22Rv1 (cell line): ENCODE results near the gene IL1R1.

Experiments used
- H3K27ac ChIP-seq: fragments of 450-650 bp; 2 replicates; pipeline ENCODE4 v1.5.1; 2017
- ZFX ChIP-seq: fragments of 450-650 bp; IDR thresholded peaks from 2 replicates; pipeline ENCODE4 v1.6.1; 2017; ENCODE audit warnings: antibody characterized with exemption, borderline replicate concordance
- TF ChIP-seq, protein P1 (sequence below): fragments of 450-650 bp; IDR thresholded peaks from 2 replicates; pipeline ENCODE4 v1.5.1; 2017; ENCODE audit warnings: mild to moderate bottlenecking

The IL1R1 gene

GRCh38 chr2:102112692-102113665, 29.6 kb upstream of the IL1R1 start:
- TF ChIP-seq, protein P1, sequence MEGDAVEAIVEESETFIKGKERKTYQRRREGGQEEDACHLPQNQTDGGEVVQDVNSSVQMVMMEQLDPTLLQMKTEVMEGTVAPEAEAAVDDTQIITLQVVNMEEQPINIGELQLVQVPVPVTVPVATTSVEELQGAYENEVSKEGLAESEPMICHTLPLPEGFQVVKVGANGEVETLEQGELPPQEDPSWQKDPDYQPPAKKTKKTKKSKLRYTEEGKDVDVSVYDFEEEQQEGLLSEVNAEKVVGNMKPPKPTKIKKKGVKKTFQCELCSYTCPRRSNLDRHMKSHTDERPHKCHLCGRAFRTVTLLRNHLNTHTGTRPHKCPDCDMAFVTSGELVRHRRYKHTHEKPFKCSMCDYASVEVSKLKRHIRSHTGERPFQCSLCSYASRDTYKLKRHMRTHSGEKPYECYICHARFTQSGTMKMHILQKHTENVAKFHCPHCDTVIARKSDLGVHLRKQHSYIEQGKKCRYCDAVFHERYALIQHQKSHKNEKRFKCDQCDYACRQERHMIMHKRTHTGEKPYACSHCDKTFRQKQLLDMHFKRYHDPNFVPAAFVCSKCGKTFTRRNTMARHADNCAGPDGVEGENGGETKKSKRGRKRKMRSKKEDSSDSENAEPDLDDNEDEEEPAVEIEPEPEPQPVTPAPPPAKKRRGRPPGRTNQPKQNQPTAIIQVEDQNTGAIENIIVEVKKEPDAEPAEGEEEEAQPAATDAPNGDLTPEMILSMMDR: no peak
- no peak for TF ChIP-seq ZFX
- H3K27ac ChIP-seq: no peak overlapping the region

DNA sequence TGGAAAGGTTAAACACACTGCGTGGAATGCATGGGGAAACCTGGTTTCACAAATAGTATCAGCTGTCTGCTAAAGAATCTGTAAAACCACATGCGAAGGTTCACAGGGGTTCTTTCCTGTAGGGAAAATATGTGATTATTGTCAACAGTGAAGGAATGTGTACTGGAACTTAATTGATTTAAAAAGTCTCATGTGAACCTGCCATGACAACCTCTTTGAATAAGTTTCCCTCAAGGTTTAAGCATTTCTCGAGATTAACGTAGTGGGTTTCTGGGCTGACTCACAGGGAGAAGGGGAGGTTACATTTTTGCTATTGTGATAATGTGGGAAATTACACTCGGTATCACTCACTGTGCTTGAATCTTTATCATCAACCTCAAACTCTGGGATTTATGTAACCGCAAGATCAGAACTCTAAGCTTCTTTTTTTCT, 28.2 kb upstream of the IL1R1 start:
- no peak overlapping the region for H3K27ac ChIP-seq

GRCh38 chr2:102114851-102115497, 27.6 kb upstream of the IL1R1 start:
- TF ChIP-seq ZFX: no peak
- TF ChIP-seq, protein P1: no peak
- H3K27ac ChIP-seq: 0 out of 2 replicates have a peak overlapping the region, but pooled peaks have one; percentile 10

More for the DNA sequence above, 28.2 kb upstream of the IL1R1 start:
- TF ChIP-seq, protein P1: no peak
- TF ChIP-seq ZFX: no peak

DNA sequence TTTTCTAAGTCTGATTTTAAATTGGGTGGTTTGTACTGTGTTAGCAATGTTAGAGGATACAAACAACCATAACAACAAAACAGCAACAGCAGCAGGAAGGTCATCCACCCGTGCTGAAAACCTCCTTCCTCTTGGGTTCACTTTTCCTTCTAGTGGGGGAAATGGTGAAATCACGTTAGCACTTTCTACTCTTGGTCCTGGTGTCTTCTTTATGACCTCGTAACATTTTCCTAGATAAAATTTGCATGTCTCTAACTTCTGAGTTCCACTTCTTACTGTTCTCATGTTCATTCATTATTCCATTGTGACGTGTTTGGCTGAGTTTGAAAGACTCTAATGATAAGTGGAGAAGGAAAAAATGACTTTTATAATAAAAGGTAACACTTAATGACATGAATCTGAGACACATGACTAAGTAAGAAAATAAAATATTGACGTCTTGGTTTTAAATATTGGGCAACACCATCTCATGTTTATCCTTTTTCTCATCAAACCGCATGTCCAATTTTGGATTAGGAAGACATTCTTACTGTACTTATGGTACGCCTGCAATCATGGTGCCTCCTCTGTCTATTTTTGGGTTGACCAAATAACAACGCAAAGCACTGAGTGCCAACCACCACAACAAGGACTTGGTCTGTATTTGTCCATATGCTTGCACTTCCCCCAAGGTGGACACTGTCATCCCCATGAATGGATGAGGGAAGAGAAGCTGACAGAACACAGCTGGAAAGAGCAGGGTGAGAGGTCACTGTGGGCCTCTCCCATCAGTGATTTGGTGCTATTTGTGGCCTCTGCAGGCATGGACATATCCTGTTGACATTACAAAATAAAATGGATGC, 25.7 kb upstream of the IL1R1 start:
- H3K27ac ChIP-seq: peak overlapping the region; percentile 72
- TF ChIP-seq ZFX: no peak
- TF ChIP-seq, protein P1: no peak

DNA sequence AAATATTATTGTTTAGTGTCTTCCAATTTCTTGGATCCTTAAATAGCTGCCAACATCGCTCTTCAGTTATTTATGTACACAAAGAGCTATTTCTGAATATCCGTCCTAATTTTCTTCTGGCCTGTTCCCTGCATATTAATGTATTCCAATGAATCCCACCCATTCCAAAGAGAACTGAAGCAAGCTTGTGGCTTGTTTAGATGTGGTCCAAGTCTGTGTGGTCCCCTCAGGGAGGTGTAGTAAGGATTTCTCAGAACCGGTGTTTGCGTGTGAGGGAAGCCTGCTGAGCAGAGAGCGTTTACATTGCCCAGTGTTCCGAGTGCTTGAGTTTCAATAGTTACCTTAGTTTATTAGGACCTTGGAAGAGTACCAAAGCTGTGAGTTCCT, 25.1 kb upstream of the IL1R1 start:
- peak overlapping the region; percentile 72 for H3K27ac ChIP-seq
- TF ChIP-seq ZFX: no peak
- TF ChIP-seq, protein P1: no peak

DNA sequence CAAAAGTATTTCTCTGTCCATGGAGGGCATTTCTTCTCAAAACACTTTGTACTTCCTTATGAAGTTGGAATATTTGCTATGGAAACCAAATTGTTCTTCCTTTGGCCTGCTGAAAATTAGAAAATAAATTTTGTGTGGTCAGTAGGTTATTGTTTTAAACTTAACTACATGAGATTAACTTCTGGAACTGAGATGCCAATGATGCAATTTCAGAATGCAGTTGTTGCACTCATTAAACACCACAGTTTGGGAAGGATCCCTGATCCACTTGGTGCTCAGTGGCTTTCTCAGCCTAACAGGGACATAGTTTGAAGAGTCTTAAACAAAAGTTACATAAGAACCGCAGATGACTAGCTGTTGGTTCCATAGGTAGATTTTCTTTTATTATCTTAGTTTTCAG, 23.3 kb upstream of the IL1R1 start:
- TF ChIP-seq ZFX: no peak
- TF ChIP-seq, protein P1: no peak
- 0 out of 2 replicates have a peak overlapping the region, but pooled peaks have one; percentile 78 for H3K27ac ChIP-seq
